OCI-LY3 (cell line): ENCODE results near the gene HCST.

Experiments
- CTCF ChIP-seq: fragments of 200-600, 300-600 bp; sonication (generic); IDR thresholded peaks from 2 replicates; pipeline ENCODE4 v1.5.1; 2014; ENCODE audit warnings: antibody characterized with exemption, low read length, low read depth
- EZH2phosphoT487 ChIP-seq: fragments of 200-600 bp; shearing (Covaris generic); IDR thresholded peaks from 2 replicates; pipeline ENCODE4 v1.6.1; 2018; ENCODE audit warnings: antibody characterized with exemption, mixed run types, low read depth

GRCh38 chr19:35937345-35938281 lies 35.3 kb downstream of the HCST start:
- TF ChIP-seq CTCF: no peak
- no peak for TF ChIP-seq EZH2phosphoT487
